ENCODE results near the gene LY86.

Gene LY86

GRCh38 chr6:6588064-6588923 lies at the start of gene LY86:
TSS of gene LY86 (plus strand) at chr6:6588720. CDS start at chr6:6588735, 15 bp downstream.
- H3K9me3 ChIP-seq (ENCODE audit: control insufficient read depth, insufficient read depth, low read length): no peaks in the 10 kb centered on the region
- peak within 1 kb of the TSS; percentile 89 for H3K4me3 ChIP-seq (ENCODE audit: low read length)
- peaks cover 51% of the 10 kb centered on the region for H3K36me3 ChIP-seq (ENCODE audit: control insufficient read depth, low read length)
- TF ChIP-seq CTCF (IDR thresholded peaks at IDR 0.05; ENCODE audit: low read depth, low read length, poor library complexity, severe bottlenecking) (peak; percentile 40), EZH2phosphoT487 (IDR thresholded peaks at IDR 0.05; ENCODE audit: borderline replicate concordance, low read length) (no peak)
- peaks cover 68% of the 10 kb centered on the region for H3K79me2 ChIP-seq (ENCODE audit: control insufficient read depth, low read length)
- H3K27me3 ChIP-seq (ENCODE audit: control insufficient read depth, low read length): no peaks in the 10 kb centered on the region
- peak within 1 kb of the TSS; percentile 99 for H3K27ac ChIP-seq (ENCODE audit: low read depth, low read length)
- no peaks in the 10 kb centered on the region for H3K9me2 ChIP-seq (replicated peaks; ENCODE audit: control insufficient read depth, low read length)
- H4K20me1 ChIP-seq (ENCODE audit: control insufficient read depth, insufficient read depth, low read depth, low read length): no peaks in the 10 kb centered on the region
- H3K4me2 ChIP-seq (ENCODE audit: low read length): peak within 1 kb of the TSS; percentile 98
- H3F3A ChIP-seq (ENCODE audit: control insufficient read depth, insufficient read depth): peaks cover 48% of the 10 kb centered on the region
- H3K4me1 ChIP-seq (ENCODE audit: control insufficient read depth, low read length): peaks cover 92% of the 10 kb centered on the region

GRCh38 chr6:6539036-6539435 lies 49.5 kb upstream of the LY86 start:
- no peaks in the 10 kb centered on the region for H3K36me3 ChIP-seq (ENCODE audit: control insufficient read depth, low read length)
- H3K27ac ChIP-seq (ENCODE audit: low read depth, low read length): no peak overlapping the region
- no peak overlapping the region for H3K4me2 ChIP-seq (ENCODE audit: low read length)
- no peaks in the 10 kb centered on the region for H3K79me2 ChIP-seq (ENCODE audit: control insufficient read depth, low read length)
- no peaks in the 10 kb centered on the region for H3K9me2 ChIP-seq (replicated peaks; ENCODE audit: control insufficient read depth, low read length)
- H3K4me3 ChIP-seq (ENCODE audit: low read length): no peak overlapping the region
- H3F3A ChIP-seq (ENCODE audit: control insufficient read depth, insufficient read depth): no peaks in the 10 kb centered on the region
- no peaks in the 10 kb centered on the region for H3K4me1 ChIP-seq (ENCODE audit: control insufficient read depth, low read length)
- no peaks in the 10 kb centered on the region for H4K20me1 ChIP-seq (ENCODE audit: control insufficient read depth, insufficient read depth, low read depth, low read length)
- H3K9me3 ChIP-seq (ENCODE audit: control insufficient read depth, insufficient read depth, low read length): peaks cover 3% of the 10 kb centered on the region; the same call in 1 of the 2 replicates
- TF ChIP-seq EZH2phosphoT487 (IDR thresholded peaks at IDR 0.05; ENCODE audit: borderline replicate concordance, low read length) (no peak), CTCF (IDR thresholded peaks at IDR 0.05; ENCODE audit: low read depth, low read length, poor library complexity, severe bottlenecking) (no peak)
- H3K27me3 ChIP-seq (ENCODE audit: control insufficient read depth, low read length): peaks cover 8% of the 10 kb centered on the region

GRCh38 chr6:6542357-6542756 lies 46.2 kb upstream of the LY86 start:
- peaks cover 3% of the 10 kb centered on the region; the same call in 1 of the 2 replicates for H3K9me3 ChIP-seq (ENCODE audit: control insufficient read depth, insufficient read depth, low read length)
- peaks cover 28% of the 10 kb centered on the region for H3K27me3 ChIP-seq (ENCODE audit: control insufficient read depth, low read length)
- no peak overlapping the region for H3K4me3 ChIP-seq (ENCODE audit: low read length)
- no peaks in the 10 kb centered on the region for H3F3A ChIP-seq (ENCODE audit: control insufficient read depth, insufficient read depth)
- H3K36me3 ChIP-seq (ENCODE audit: control insufficient read depth, low read length): no peaks in the 10 kb centered on the region
- TF ChIP-seq EZH2phosphoT487 (IDR thresholded peaks at IDR 0.05; ENCODE audit: borderline replicate concordance, low read length) (no peak), CTCF (IDR thresholded peaks at IDR 0.05; ENCODE audit: low read depth, low read length, poor library complexity, severe bottlenecking) (no peak)
- peaks cover 12% of the 10 kb centered on the region for H3K4me1 ChIP-seq (ENCODE audit: control insufficient read depth, low read length)
- no peaks in the 10 kb centered on the region for H3K9me2 ChIP-seq (replicated peaks; ENCODE audit: control insufficient read depth, low read length)
- no peaks in the 10 kb centered on the region for H3K79me2 ChIP-seq (ENCODE audit: control insufficient read depth, low read length)
- H4K20me1 ChIP-seq (ENCODE audit: control insufficient read depth, insufficient read depth, low read depth, low read length): no peaks in the 10 kb centered on the region
- H3K27ac ChIP-seq (ENCODE audit: low read depth, low read length): no peak overlapping the region
- no peak overlapping the region for H3K4me2 ChIP-seq (ENCODE audit: low read length)

Measured in DOHH2 (cell line).